AG10803 (cell line): ENCODE measurements around the gene TSPAN32.

ENCODE experiments used
- DNase-seq: peaks from one replicate; pipeline ENCODE4 v3.0.0; 2010; ENCODE audit warnings: low read depth
- H3K4me3 ChIP-seq: 2 replicates; pipeline ENCODE4 v1.5.1; 2011; ENCODE audit warnings: mild to moderate bottlenecking, low read length, control low read depth
- CTCF ChIP-seq: conservative IDR thresholded peaks from 2 replicates; pipeline ENCODE4 v1.5.1; 2011; ENCODE audit warnings: mild to moderate bottlenecking, low read length, control low read depth, inconsistent platforms

TSPAN32 gene

GRCh38 chr11:2306877-2307500 lies 5.2 kb downstream of the TSPAN32 start:
- TF ChIP-seq CTCF: no peak
- H3K4me3 ChIP-seq: no peak overlapping the region
- DNase-seq: peak; percentile 60

GRCh38 chr11:2307501-2308331 lies 5.9 kb downstream of the TSPAN32 start:
- no peak for TF ChIP-seq CTCF
- H3K4me3 ChIP-seq: no peak overlapping the region
- no peak for DNase-seq

GRCh38 chr11:2308713-2309112 lies 6.9 kb downstream of the TSPAN32 start:
- no peak overlapping the region for H3K4me3 ChIP-seq
- TF ChIP-seq CTCF: no peak
- DNase-seq: no peak

GRCh38 chr11:2309251-2310072 lies 7.6 kb downstream of the TSPAN32 start:
- no peak for TF ChIP-seq CTCF
- H3K4me3 ChIP-seq: no peak overlapping the region
- no peak for DNase-seq

GRCh38 chr11:2310073-2310785 lies 8.4 kb downstream of the TSPAN32 start:
- DNase-seq: no peak
- no peak overlapping the region for H3K4me3 ChIP-seq
- no peak for TF ChIP-seq CTCF

GRCh38 chr11:2310786-2311352 lies 9.1 kb downstream of the TSPAN32 start:
- H3K4me3 ChIP-seq: no peak overlapping the region
- no peak for TF ChIP-seq CTCF
- DNase-seq: no peak
